Hippocampal formation (tissue), 2 donors: ENCODE data around the gene ANKS1B.

Experiments used
- DNase-seq, 2 donors: peaks; one replicate each; lab custom pipeline; 2025; lab: John Stamatoyannopoulos, UW

The ANKS1B gene

GRCh38 chr12:99959549-99960170, 25.1 kb downstream of the ANKS1B start:
- no peak for DNase-seq

GRCh38 chr12:99957866-99958466, 26.8 kb downstream of the ANKS1B start:
- no peak for DNase-seq

GRCh38 chr12:99954724-99955123, 30.0 kb downstream of the ANKS1B start:
- no peak for DNase-seq

- DNase-seq: no peak
Measured at GRCh38 chr12:99948370-99948769, 36.4 kb downstream of the ANKS1B start.

- DNase-seq: no peak
Measured at GRCh38 chr12:99946131-99946530, 38.6 kb downstream of the ANKS1B start.

GRCh38 chr12:99935608-99936007, 49.1 kb downstream of the ANKS1B start:
- no peak for DNase-seq

- DNase-seq: no peak
Measured at GRCh38 chr12:99926511-99927169, 58.1 kb downstream of the ANKS1B start.

- DNase-seq: no peak
Measured at GRCh38 chr12:99920353-99920960, 64.3 kb downstream of the ANKS1B start.

- no peak for DNase-seq
Measured at GRCh38 chr12:99917711-99918402, 66.9 kb downstream of the ANKS1B start.

- no peak for DNase-seq
Measured at GRCh38 chr12:99916555-99916954, 68.2 kb downstream of the ANKS1B start.

GRCh38 chr12:99915251-99916082, 69.3 kb downstream of the ANKS1B start:
- DNase-seq: no peak

- DNase-seq: no peak
Measured at GRCh38 chr12:99914206-99914605, 70.5 kb downstream of the ANKS1B start.

- no peak for DNase-seq
Measured at GRCh38 chr12:99911967-99912366, 72.8 kb downstream of the ANKS1B start.

- no peak for DNase-seq
Measured at GRCh38 chr12:99911081-99911480, 73.7 kb downstream of the ANKS1B start.

GRCh38 chr12:99910342-99910741, 74.4 kb downstream of the ANKS1B start:
- no peak for DNase-seq

- no peak for DNase-seq
Measured at GRCh38 chr12:99906786-99907579, 77.8 kb downstream of the ANKS1B start.

GRCh38 chr12:99901181-99901580, 83.6 kb downstream of the ANKS1B start:
- no peak for DNase-seq

GRCh38 chr12:99898645-99899044, 86.1 kb downstream of the ANKS1B start:
- DNase-seq: no peak

- no peak for DNase-seq
Measured at GRCh38 chr12:99879439-99879838, 105.3 kb downstream of the ANKS1B start.

GRCh38 chr12:99875081-99875480, 109.7 kb downstream of the ANKS1B start:
- no peak for DNase-seq

GRCh38 chr12:99870085-99870484, 114.7 kb downstream of the ANKS1B start:
- DNase-seq: no peak
